Mesenchymal stem cell (in vitro differentiated cells and primary cell): ENCODE measurements around the gene PSME2.
A peak's percentile ranks its signal among the peaks of the same experiment; 100 is the strongest.

Experiments
- DNase-seq: peaks from one replicate; pipeline ENCODE4 v3.0.0-alpha.2; 2013
- H2AFZ ChIP-seq: one replicate; pipeline ENCODE4 v1.6.1; 2013; ENCODE audit warnings: low read depth, mild to moderate bottlenecking, control low read depth, inconsistent platforms, low read length, moderate library complexity
- H2AK5ac ChIP-seq: 2 replicates; pipeline ENCODE4 v1.6.1; 2013; ENCODE audit warnings: low read length, moderate library complexity, mild to moderate bottlenecking, inconsistent platforms; ENCODE audit not compliant: severe bottlenecking
- H2BK120ac ChIP-seq: one replicate; pipeline ENCODE4 v1.6.1; 2013; ENCODE audit warnings: low read depth, mild to moderate bottlenecking, inconsistent platforms, low read length, moderate library complexity
- H2BK12ac ChIP-seq, 2 experiments: one replicate each; pipeline ENCODE4 v1.6.1; 2013; ENCODE audit warnings: inconsistent platforms in 2 of 2, low read length in 2 of 2, mild to moderate bottlenecking in 2 of 2, moderate library complexity in 2 of 2, control low read depth in 1 of 2
- H2BK15ac ChIP-seq: one replicate; pipeline ENCODE4 v1.6.1; 2013; ENCODE audit warnings: mild to moderate bottlenecking, low read depth, inconsistent platforms; ENCODE audit not compliant: poor library complexity, severe bottlenecking
- H2BK5ac ChIP-seq: 2 replicates; pipeline ENCODE4 v1.6.1; 2013; ENCODE audit warnings: low read depth, mild to moderate bottlenecking, low read length, control low read depth, inconsistent platforms; ENCODE audit not compliant: poor library complexity, severe bottlenecking
- H3K14ac ChIP-seq, 2 experiments: one replicate each; pipeline ENCODE4 v1.6.1; 2013; ENCODE audit warnings: inconsistent platforms in 2 of 2, low read length in 2 of 2, control low read depth in 1 of 2, mild to moderate bottlenecking in 1 of 2, moderate library complexity in 1 of 2
- H3K18ac ChIP-seq, 2 experiments: one replicate each; pipeline ENCODE4 v1.6.1; 2013; ENCODE audit warnings: inconsistent platforms in 2 of 2, low read length in 2 of 2, control low read depth in 1 of 2, low read depth in 1 of 2, mild to moderate bottlenecking in 1 of 2
- H3K23ac ChIP-seq, 2 experiments: one replicate each; pipeline ENCODE4 v1.6.1; 2013; ENCODE audit warnings: inconsistent platforms in 2 of 2, low read length in 2 of 2, mild to moderate bottlenecking in 2 of 2, moderate library complexity in 2 of 2, control low read depth in 1 of 2
- H3K27ac ChIP-seq: 2 replicates; pipeline ENCODE4 v1.5.1; 2013; ENCODE audit warnings: mild to moderate bottlenecking, moderate library complexity, low read length, control low read depth, inconsistent platforms; ENCODE audit not compliant: poor library complexity, severe bottlenecking
- H3K27me3 ChIP-seq, 2 experiments: 2 replicates each; pipeline versions ENCODE4 v1.6.1 to v1.7.0; 2013; ENCODE audit warnings: low read length in 2 of 2, mild to moderate bottlenecking in 2 of 2, moderate library complexity in 2 of 2, control low read depth in 1 of 2, inconsistent platforms in 1 of 2; ENCODE audit not compliant: control insufficient read depth in 1 of 2, insufficient read depth in 1 of 2
- H3K36me3 ChIP-seq, 2 experiments: 2 replicates each; pipeline versions ENCODE4 v1.6.1 to v1.7.0; 2013; ENCODE audit warnings: low read length in 2 of 2, control low read depth in 1 of 2, inconsistent platforms in 1 of 2, low read depth in 1 of 2, mild to moderate bottlenecking in 1 of 2; ENCODE audit not compliant: insufficient read depth in 2 of 2, control insufficient read depth in 1 of 2
- H3K4ac ChIP-seq, 2 experiments: one replicate each; pipeline ENCODE4 v1.6.1; 2013; ENCODE audit warnings: inconsistent platforms in 2 of 2, low read length in 2 of 2, mild to moderate bottlenecking in 2 of 2, moderate library complexity in 2 of 2, control low read depth in 1 of 2, low read depth in 1 of 2
- H3K4me1 ChIP-seq: 2 replicates; pipeline ENCODE4 v1.6.1; 2013; ENCODE audit warnings: low read depth, low read length, control low read depth; ENCODE audit not compliant: control insufficient read depth, insufficient read depth
- H3K4me2 ChIP-seq: 2 replicates; pipeline ENCODE4 v1.6.1; 2013; ENCODE audit warnings: low read length, mild to moderate bottlenecking, inconsistent platforms; ENCODE audit not compliant: poor library complexity, severe bottlenecking
- H3K4me3 ChIP-seq, 2 experiments: 2 replicates each; pipeline versions ENCODE4 v1.5.1 to v1.7.0; 2013; ENCODE audit warnings: low read length in 2 of 2, mild to moderate bottlenecking in 2 of 2, control low read depth in 1 of 2, low read depth in 1 of 2; ENCODE audit not compliant: insufficient read depth in 1 of 2
- H3K79me1 ChIP-seq: replicated peaks from 2 replicates; pipeline ENCODE4 v1.6.1; 2013; ENCODE audit warnings: mild to moderate bottlenecking, control low read depth, low read length, inconsistent platforms; ENCODE audit not compliant: poor library complexity, severe bottlenecking
- H3K9ac ChIP-seq: 2 replicates; pipeline ENCODE4 v1.7.0; 2013; ENCODE audit warnings: mild to moderate bottlenecking, low read length, moderate library complexity
- H3K9me3 ChIP-seq: 2 replicates; pipeline ENCODE4 v1.7.0; 2013; ENCODE audit warnings: mild to moderate bottlenecking, low read length; ENCODE audit not compliant: control insufficient read depth
- H4K8ac ChIP-seq: one replicate; pipeline ENCODE4 v1.6.1; 2013; ENCODE audit warnings: inconsistent platforms, mild to moderate bottlenecking, low read length, moderate library complexity
- H4K91ac ChIP-seq: one replicate; pipeline ENCODE4 v1.6.1; 2013; ENCODE audit warnings: mild to moderate bottlenecking, low read length, inconsistent platforms
- WGBS: methylation state at CpG from one replicate; pipeline ENCODE4 v1.1.7; 2013; ENCODE audit warnings: mixed read lengths; 5-methylcytosine and 5-hydroxymethylcytosine counted together

The PSME2 gene

GRCh38 chr14:24150567-24150966 lies 4.2 kb upstream of the PSME2 start:
- Histone ChIP-seq H3K9me3 (no peaks in the 10 kb centered on the region), H2BK15ac (no peak overlapping the region), H2BK120ac (no peak overlapping the region), H3K4me3 (no peak overlapping the region), H3K14ac (no peak overlapping the region), H3K4me1 (peaks cover 11% of the 10 kb centered on the region), H4K91ac (no peak overlapping the region), H3K4me2 (no peak overlapping the region), H2BK5ac (no peak overlapping the region), H4K8ac (no peak overlapping the region), H3K4ac (no peak overlapping the region), H2AFZ (no peak overlapping the region), H3K27ac (no peak overlapping the region), H3K18ac (no peak overlapping the region), H2AK5ac (no peak overlapping the region), H3K27me3 (no peaks in the 10 kb centered on the region), H3K9ac (no peak overlapping the region), H2BK12ac (no peak overlapping the region), H3K79me1 (peaks cover 31% of the 10 kb centered on the region), H3K36me3 (peaks cover 37 to 55% of the 10 kb centered on the region in 2 experiments), H3K23ac (no peak overlapping the region)
- DNase-seq = no peak
- WGBS = 94% methylated on average over 9 of the region's 9 CpGs

GRCh38 chr14:24150061-24150460 lies 3.7 kb upstream of the PSME2 start:
- H2BK5ac ChIP-seq = no peak overlapping the region
- H3K36me3 ChIP-seq = peaks cover 34 to 50% of the 10 kb centered on the region in 2 experiments
- DNase-seq = no peak
- H3K27ac ChIP-seq = no peak overlapping the region
- H3K9ac ChIP-seq = no peak overlapping the region
- no peak overlapping the region for H3K4ac ChIP-seq
- H3K14ac ChIP-seq = no peak overlapping the region
- H3K4me3 ChIP-seq = no peak overlapping the region
- no peaks in the 10 kb centered on the region for H3K9me3 ChIP-seq
- no peaks in the 10 kb centered on the region for H3K27me3 ChIP-seq
- no peak overlapping the region for H4K8ac ChIP-seq
- H2BK15ac ChIP-seq = no peak overlapping the region
- peaks cover 15% of the 10 kb centered on the region for H3K4me1 ChIP-seq
- no peak overlapping the region for H3K18ac ChIP-seq
- no peak overlapping the region for H3K23ac ChIP-seq
- no peak overlapping the region for H2AFZ ChIP-seq
- H3K4me2 ChIP-seq = no peak overlapping the region
- 99% methylated on average over 9 of the region's 9 CpGs for WGBS
- H2AK5ac ChIP-seq = no peak overlapping the region
- H4K91ac ChIP-seq = no peak overlapping the region
- H3K79me1 ChIP-seq = peaks cover 30% of the 10 kb centered on the region
- H2BK12ac ChIP-seq = no peak overlapping the region
- no peak overlapping the region for H2BK120ac ChIP-seq

- Histone ChIP-seq H3K18ac (no peak overlapping the region), H2BK120ac (no peak overlapping the region), H3K9ac (no peak overlapping the region), H2AK5ac (no peak overlapping the region), H3K9me3 (no peaks in the 10 kb centered on the region), H2BK15ac (no peak overlapping the region), H3K36me3 (peaks cover 31 to 50% of the 10 kb centered on the region in 2 experiments), H3K14ac (no peak overlapping the region), H3K79me1 (peaks cover 28% of the 10 kb centered on the region), H4K8ac (no peak overlapping the region), H4K91ac (no peak overlapping the region), H3K23ac (peak overlapping the region in 1 of 2 experiments; percentile 28), H3K4me2 (no peak overlapping the region), H3K27me3 (no peaks in the 10 kb centered on the region), H2AFZ (no peak overlapping the region), H3K4me3 (no peak overlapping the region), H3K27ac (no peak overlapping the region), H2BK12ac (no peak overlapping the region), H2BK5ac (no peak overlapping the region), H3K4ac (no peak overlapping the region), H3K4me1 (peaks cover 15% of the 10 kb centered on the region)
- no peak for DNase-seq
- WGBS = 94% methylated on average over 3 of the region's 3 CpGs
Measured at GRCh38 chr14:24149302-24149969, 3.0 kb upstream of the PSME2 start.

GRCh38 chr14:24147761-24148428 lies 1.5 kb upstream of the PSME2 start:
- Histone ChIP-seq H3K14ac (peak overlapping the region in 1 of 2 experiments; percentile 91), H3K4me1 (peaks cover 17% of the 10 kb centered on the region), H3K9me3 (no peaks in the 10 kb centered on the region), H2BK12ac (peak overlapping the region in 1 of 2 experiments; percentile 55), H3K4me3 (peak overlapping the region; percentile 92 to 96), H4K91ac (no peak overlapping the region), H3K27ac (peak overlapping the region; percentile 3), H3K79me1 (peaks cover 37% of the 10 kb centered on the region), H2AFZ (peak overlapping the region; percentile 42), H3K9ac (peak overlapping the region; percentile 94), H3K27me3 (no peaks in the 10 kb centered on the region), H2BK120ac (peak overlapping the region; percentile 67), H3K4ac (peak overlapping the region; percentile 89 to 96), H2AK5ac (peak overlapping the region; percentile 10), H2BK5ac (no peak overlapping the region), H3K36me3 (peaks cover 37 to 60% of the 10 kb centered on the region in 2 experiments), H3K23ac (peak overlapping the region in 1 of 2 experiments; percentile 46), H2BK15ac (peak overlapping the region; percentile 31), H3K18ac (peak overlapping the region; percentile 55 to 77), H3K4me2 (peak overlapping the region; percentile 96), H4K8ac (peak overlapping the region; percentile 76)
- no peak for DNase-seq
- WGBS = 8% methylated on average over 25 of the region's 29 CpGs
